HCT116 (cell line): ENCODE results near the gene TMEM181. TPM values are rescaled to one million over a fixed set of nuclear protein-coding genes. Genes with fewer than 3 reads are reported as not detected.

Experiments
- ATAC-seq: fragments of 200-7000 bp; cut with Tn5 transposase; 2 replicates; pipeline ENCODE4 v1.9.1; 2020; ENCODE audit warnings: mild to moderate bottlenecking, moderate library complexity
- BruUV-seq: library from RNA; stranded (reverse); fragments of 400-500 nt; replicated peaks from 2 replicates; lab custom pipeline; 2021; lab: Mats Ljungman, UMichigan
- CTCF ChIA-PET: fragments of 300-600 bp; sonication (Branson Sonifier 250); formaldehyde crosslinking; loops from one replicate; lab custom pipeline; 2021; ENCODE audit warnings: antibody characterized with exemption; lab: Charles Lee
- POLR2A ChIA-PET: fragments of 300-600, 350-600 bp; sonication (Branson Sonifier 250); formaldehyde crosslinking; loops from one replicate; lab custom pipeline; 2021; ENCODE audit warnings: antibody characterized with exemption; lab: Charles Lee
- RAD21 ChIA-PET, 2 experiments: fragments of 300-600 bp; sonication (Branson Sonifier 250); formaldehyde crosslinking; loops; one replicate each; lab custom pipeline; 2023; ENCODE audit warnings: low total read pairs in 2 of 2; ENCODE audit not compliant: uncharacterized antibody in 2 of 2, unreplicated experiment in 2 of 2, low non-redundant PET in 1 of 2; lab: Charles Lee
- DNase-seq: peaks from one replicate; pipeline ENCODE4 v3.0.0-alpha.2; 2010; ENCODE audit warnings: low read depth, low spot score
- H2AFZ ChIP-seq: fragments of 200-600 bp; shearing (Covaris generic), sonication (generic); 2 replicates; pipeline ENCODE4 v1.6.1; 2017; ENCODE audit warnings: low read depth, mixed run types, mixed read lengths, antibody characterized with exemption, low read length; ENCODE audit not compliant: poor library complexity, severe bottlenecking
- H3K27ac ChIP-seq: 2 replicates; pipeline ENCODE4 v1.5.1; 2012; ENCODE audit warnings: low read depth, low read length
- H3K27me3 ChIP-seq: fragments of 200-600 bp; sonication (generic); 2 replicates; pipeline ENCODE4 v1.6.1; 2016; ENCODE audit warnings: mixed run types, low read length, mixed read lengths; ENCODE audit not compliant: insufficient read depth
- H3K36me3 ChIP-seq, 2 experiments: fragments of 200-500 bp in 1 of 2; fragments of 200-600 bp in 1 of 2; sonication (Bioruptor generic) in 1 of 2; sonication (generic) in 1 of 2; 2 replicates each; pipeline versions ENCODE4 v1.5.1 to v1.6.1; 2014 to 2016; ENCODE audit warnings: low read length in 2 of 2, inconsistent platforms in 1 of 2, mixed read lengths in 1 of 2, mixed run types in 1 of 2; ENCODE audit not compliant: insufficient read depth in 2 of 2, control insufficient read depth in 1 of 2
- H3K4me1 ChIP-seq, 2 experiments: fragments of 200-600 bp in 1 of 2; sonication (generic) in 1 of 2; 2 replicates each; pipeline versions ENCODE4 v1.5.1 to v1.6.1; 2012 to 2017; ENCODE audit warnings: low read length in 2 of 2, inconsistent platforms in 1 of 2, mild to moderate bottlenecking in 1 of 2, mixed read lengths in 1 of 2, mixed run types in 1 of 2, moderate library complexity in 1 of 2; ENCODE audit not compliant: insufficient read depth in 2 of 2, control insufficient read depth in 1 of 2
- H3K4me2 ChIP-seq: fragments of 200-600 bp; sonication (generic); 2 replicates; pipeline ENCODE4 v1.6.1; 2017; ENCODE audit warnings: mixed run types, low read length, mixed read lengths
- H3K4me3 ChIP-seq, 2 experiments: fragments of 200-600 bp in 1 of 2; sonication (generic) in 1 of 2; replicated peaks in 1 of 2; 2 replicates each; pipeline ENCODE4 v1.5.1; 2011 to 2016; ENCODE audit warnings: low read length in 2 of 2, control low read depth in 1 of 2, low read depth in 1 of 2, mild to moderate bottlenecking in 1 of 2, mixed read lengths in 1 of 2, mixed run types in 1 of 2
- H3K79me2 ChIP-seq: fragments of 200-600 bp; sonication (generic); 2 replicates; pipeline ENCODE4 v1.6.1; 2017; ENCODE audit warnings: mild to moderate bottlenecking, mixed run types, low read length, moderate library complexity, mixed read lengths; ENCODE audit not compliant: insufficient read depth
- H3K9ac ChIP-seq: fragments of 200-600 bp; sonication (generic); 2 replicates; pipeline ENCODE4 v1.6.1; 2016; ENCODE audit warnings: low read length, mixed read lengths
- H3K9me2 ChIP-seq: fragments of 200-600 bp; sonication (generic), shearing (Covaris generic); 2 replicates; pipeline ENCODE4 v1.6.1; 2017; ENCODE audit warnings: mixed run types, mild to moderate bottlenecking, moderate library complexity; ENCODE audit not compliant: insufficient read depth
- H3K9me3 ChIP-seq, 2 experiments: fragments of 200-500 bp in 1 of 2; fragments of 200-600 bp in 1 of 2; sonication (Bioruptor generic) in 1 of 2; sonication (generic) in 1 of 2; 2 replicates each; pipeline ENCODE4 v1.6.1; 2014 to 2017; ENCODE audit warnings: low read length in 2 of 2, mixed read lengths in 2 of 2, inconsistent platforms in 1 of 2, low read depth in 1 of 2, mild to moderate bottlenecking in 1 of 2, mixed run types in 1 of 2, moderate library complexity in 1 of 2; ENCODE audit not compliant: control insufficient read depth in 1 of 2, insufficient read depth in 1 of 2
- H4K20me1 ChIP-seq: fragments of 200-600 bp; sonication (generic), shearing (Covaris generic); 2 replicates; pipeline ENCODE4 v1.6.1; 2017; ENCODE audit warnings: mixed run types, mild to moderate bottlenecking, moderate library complexity; ENCODE audit not compliant: insufficient read depth
- CBX3 ChIP-seq: IDR thresholded peaks from 2 replicates; pipeline ENCODE4 v1.6.1; 2012; ENCODE audit warnings: low read depth
- CEBPB ChIP-seq: IDR thresholded peaks from 2 replicates; pipeline ENCODE4 v1.6.1; 2012; ENCODE audit warnings: low read depth
- MAX ChIP-seq: IDR thresholded peaks from 2 replicates; pipeline ENCODE4 v1.6.1; 2012
- ZFX ChIP-seq: fragments of 450-650 bp; IDR thresholded peaks from 2 replicates; pipeline ENCODE4 v1.6.1; 2017
- intact Hi-C: fragments of 100-400 bp; cut with micrococcal nuclease; formaldehyde crosslinking; loops from 2 replicates; pipeline ENCODE4 v1.10.0; 2022
- total RNA-seq: library from RNA; stranded (reverse); gene quantifications from one replicate; pipeline ENCODE4 v1.2.1, GENCODE V29; 2021; ENCODE audit not compliant: unreplicated experiment

TMEM181 gene
- total RNA-seq, 1 experiment from 2014 or later = 34.4 TPM

GRCh38 chr6:158606935-158607334 lies 47.0 kb downstream of the TMEM181 start:
- ATAC-seq (no peak), DNase-seq (no peak)
- Histone ChIP-seq H3K9me3 (no peaks in the 10 kb centered on the region), H3K79me2 (peaks cover 38% of the 10 kb centered on the region), H3K27me3 (no peaks in the 10 kb centered on the region), H2AFZ (no peak overlapping the region), H3K4me3 (no peak overlapping the region), H3K27ac (no peak overlapping the region), H3K4me1 (peaks cover 0 to 5% of the 10 kb centered on the region in 2 experiments; a peak in 1 of 4 replicates), H3K9me2 (no peaks in the 10 kb centered on the region), H3K4me2 (no peak overlapping the region), H3K36me3 (peaks cover 27 to 57% of the 10 kb centered on the region in 2 experiments), H3K9ac (no peak overlapping the region), H4K20me1 (no peaks in the 10 kb centered on the region; the same call in 1 of the 2 replicates)
- CTCF ChIA-PET = interaction anchor here (5.7 kb wide), 1 partner anchor 386 kb away, joined by 38 read pairs; no protein-coding TSS in a partner anchor
- RAD21 ChIA-PET = no interaction called here
- intact Hi-C loops = no loop called here
- POLR2A ChIA-PET = no interaction called here
- no TSS peak for BruUV-seq
- TF ChIP-seq CEBPB (no peak), CBX3 (no peak)

GRCh38 chr6:158607411-158608170 lies 47.7 kb downstream of the TMEM181 start:
- Histone ChIP-seq H3K4me3 (no peak overlapping the region), H3K27ac (no peak overlapping the region), H3K9me2 (no peaks in the 10 kb centered on the region), H3K9ac (no peak overlapping the region), H3K27me3 (no peaks in the 10 kb centered on the region), H4K20me1 (no peaks in the 10 kb centered on the region; the same call in 1 of the 2 replicates), H3K9me3 (no peaks in the 10 kb centered on the region), H3K79me2 (peaks cover 35% of the 10 kb centered on the region), H3K4me1 (peaks cover 0 to 5% of the 10 kb centered on the region in 2 experiments; a peak in 1 of 4 replicates), H2AFZ (no peak overlapping the region), H3K36me3 (peaks cover 27 to 59% of the 10 kb centered on the region in 2 experiments), H3K4me2 (no peak overlapping the region)
- intact Hi-C loops = no loop called here
- no peak for ATAC-seq
- CTCF ChIA-PET = interaction anchor here (5.7 kb wide), 1 partner anchor 387 kb away, joined by 38 read pairs; no protein-coding TSS in a partner anchor
- TF ChIP-seq ZFX = no peak
- TF ChIP-seq MAX = no peak
- no peak for DNase-seq
- BruUV-seq = no TSS peak
- RAD21 ChIA-PET = no interaction called here
- POLR2A ChIA-PET = no interaction called here
